Measurements from ENCODE around the gene PIWIL4. TPM values are rescaled to one million over a fixed set of nuclear protein-coding genes. Genes with fewer than 3 reads are reported as not detected.

Gene PIWIL4
- total and polyA plus RNA-seq, 9 of the 15 experiments (the other 6 are each of a cell fraction or from before 2014, with no cell fraction given) = 6.3 to 17.0 (median 10.8) TPM

DNA sequence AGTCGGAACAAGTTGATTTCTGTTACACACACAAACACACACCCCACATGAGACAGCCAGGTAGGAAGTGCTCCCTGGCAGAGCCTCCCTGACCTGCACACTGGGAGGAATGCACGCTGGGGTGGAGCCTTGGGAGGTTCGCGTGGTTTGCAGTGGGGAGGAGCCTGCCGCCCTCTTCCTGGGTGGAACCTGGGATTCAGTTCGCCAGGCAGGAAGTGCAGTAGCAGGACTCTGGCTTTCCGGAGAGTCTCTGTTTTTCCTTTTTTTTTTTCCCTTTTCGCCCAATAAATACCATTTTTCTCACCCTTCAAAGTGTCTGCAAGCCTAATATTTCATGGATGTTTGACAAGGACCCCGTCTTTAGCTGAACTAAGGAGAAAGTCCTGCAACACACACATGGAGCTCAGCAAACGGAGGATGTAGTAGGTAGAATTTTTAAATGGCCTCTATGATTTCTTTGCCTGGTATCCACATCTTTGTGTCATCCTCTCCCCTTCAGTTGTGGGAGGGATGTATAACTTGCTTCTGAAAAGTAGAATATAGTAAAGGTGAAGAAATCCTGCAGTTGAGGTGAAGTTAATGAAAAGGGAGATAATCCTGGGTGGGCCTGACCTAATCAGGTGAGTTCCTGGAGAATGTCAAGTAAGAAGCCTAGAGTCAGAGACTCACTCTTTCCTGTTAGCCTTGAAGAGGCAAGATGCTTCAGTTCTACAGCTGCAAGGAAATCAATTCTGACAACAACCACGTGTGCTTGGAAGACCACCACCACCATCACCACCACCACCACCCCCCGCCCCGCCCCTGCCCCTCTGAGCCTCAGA, 72.9 kb downstream of the PIWIL4 start:
- CTCF ChIA-PET (ENCODE audit: low intra/inter-chr PET ratio) = no interaction called here
- H3K27me3 ChIP-seq (ENCODE audit: control insufficient read depth in 2 of 2, insufficient read depth in 2 of 2, low read length in 2 of 2) = no peaks in the 10 kb centered on the region
- H3K9me1 ChIP-seq (ENCODE audit: control insufficient read depth, insufficient read depth, low read length) = no peaks in the 10 kb centered on the region
- H3K4me3 ChIP-seq = peak overlapping the region; percentile 39
- H3K4me1 ChIP-seq (replicated peaks in 1 of 2; ENCODE audit: control insufficient read depth in 2 of 2, insufficient read depth in 2 of 2, low read length in 2 of 2) = peaks cover 0 to 31% of the 10 kb centered on the region in 2 experiments; a peak in 4 of 5 replicates
- intact Hi-C loops (cut with micrococcal nuclease) = loop anchor here (5.0 kb wide), 1 partner anchor 92 kb away; no protein-coding TSS in a partner anchor
- H4K20me1 ChIP-seq (replicated peaks; ENCODE audit: control insufficient read depth, insufficient read depth, low read length) = no peaks in the 10 kb centered on the region
- H3K27ac ChIP-seq (ENCODE audit: extremely low read depth, low read depth, low read length) = peak overlapping the region; percentile 43; the same call in 2 of the 3 replicates
- peak; percentile 49 for FAIRE-seq
- H2AFZ ChIP-seq (ENCODE audit: low read depth, low read length) = peak overlapping the region; percentile 83
- POLR2A ChIA-PET = interaction anchor here (0.5 to 0.7 kb wide), 3 partner anchors 42 to 1806 kb away, joined by 3 read pairs; no protein-coding TSS in a partner anchor
- H3K79me2 ChIP-seq (ENCODE audit: control insufficient read depth, insufficient read depth, low read length) = peaks cover 4% of the 10 kb centered on the region; the same call in 2 of the 3 replicates
- whole genome bisulfite sequencing (ENCODE audit: insufficient coverage, low coverage, missing lambda C conversion rate) = 29% methylated on average over 9 of the region's 13 CpGs
- H3K9ac ChIP-seq (ENCODE audit: insufficient read depth in 1 of 2, low read depth in 2 of 2, low read length in 2 of 2) = peak overlapping the region; percentile 41 to 58; a peak in 3 of 4 replicates
- H3K9me3 ChIP-seq (replicated peaks; ENCODE audit: control insufficient read depth, insufficient read depth, low read depth, low read length) = no peaks in the 10 kb centered on the region
- in situ Hi-C loops (cut with MboI) = no loop called here
- BruUV-seq (replicated peaks) = TSS peak; percentile 84
- H3K4me2 ChIP-seq (ENCODE audit: insufficient read depth, low read length) = peak overlapping the region; percentile 81
- no peaks in the 10 kb centered on the region for H3K36me3 ChIP-seq (ENCODE audit: control insufficient read depth, insufficient read depth, low read length)
- peak; percentile 59 to 86 (median 64) for DNase-seq (ENCODE audit: extremely low read depth in 1 of 4, low spot score in 3 of 4)
- ATAC-seq = peak; percentile 87
- TF ChIP-seq GABPB2 (CRISPR knock-in tag; conservative IDR thresholded peaks at IDR 0.05) = 0 out of 2 replicates have a peak, but pooled peaks have one; percentile 10
- TF ChIP-seq SPI1 (IDR thresholded peaks at IDR 0.05; ENCODE audit: borderline replicate concordance, low read depth, low read length) = peak; percentile 33; the same call in 1 of the 2 replicates
- no peak for TF ChIP-seq PTBP1 (IDR thresholded peaks at IDR 0.05; ENCODE audit: low read depth, low read length)
- TF ChIP-seq JUN (IDR thresholded peaks at IDR 0.05; ENCODE audit: borderline replicate concordance, low read depth, low read length) = 0 out of 2 replicates have a peak, but pooled peaks have one; percentile 3
- TF ChIP-seq JUN (CRISPR knock-in tag; IDR thresholded peaks at IDR 0.05; ENCODE audit: borderline replicate concordance) = no peak
- TF ChIP-seq CXXC5 (CRISPR knock-in tag; IDR thresholded peaks at IDR 0.05) = peak; percentile 35; the same call in 1 of the 2 replicates
- no peak for TF ChIP-seq ZFPM2 (CRISPR knock-in tag; IDR thresholded peaks at IDR 0.05)
- no peak for TF ChIP-seq NR2C2 (CRISPR knock-in tag; IDR thresholded peaks at IDR 0.05)
- peak; percentile 61 for TF ChIP-seq NR2C2 (tag; IDR thresholded peaks at IDR 0.05)
- TF ChIP-seq, protein P1, sequence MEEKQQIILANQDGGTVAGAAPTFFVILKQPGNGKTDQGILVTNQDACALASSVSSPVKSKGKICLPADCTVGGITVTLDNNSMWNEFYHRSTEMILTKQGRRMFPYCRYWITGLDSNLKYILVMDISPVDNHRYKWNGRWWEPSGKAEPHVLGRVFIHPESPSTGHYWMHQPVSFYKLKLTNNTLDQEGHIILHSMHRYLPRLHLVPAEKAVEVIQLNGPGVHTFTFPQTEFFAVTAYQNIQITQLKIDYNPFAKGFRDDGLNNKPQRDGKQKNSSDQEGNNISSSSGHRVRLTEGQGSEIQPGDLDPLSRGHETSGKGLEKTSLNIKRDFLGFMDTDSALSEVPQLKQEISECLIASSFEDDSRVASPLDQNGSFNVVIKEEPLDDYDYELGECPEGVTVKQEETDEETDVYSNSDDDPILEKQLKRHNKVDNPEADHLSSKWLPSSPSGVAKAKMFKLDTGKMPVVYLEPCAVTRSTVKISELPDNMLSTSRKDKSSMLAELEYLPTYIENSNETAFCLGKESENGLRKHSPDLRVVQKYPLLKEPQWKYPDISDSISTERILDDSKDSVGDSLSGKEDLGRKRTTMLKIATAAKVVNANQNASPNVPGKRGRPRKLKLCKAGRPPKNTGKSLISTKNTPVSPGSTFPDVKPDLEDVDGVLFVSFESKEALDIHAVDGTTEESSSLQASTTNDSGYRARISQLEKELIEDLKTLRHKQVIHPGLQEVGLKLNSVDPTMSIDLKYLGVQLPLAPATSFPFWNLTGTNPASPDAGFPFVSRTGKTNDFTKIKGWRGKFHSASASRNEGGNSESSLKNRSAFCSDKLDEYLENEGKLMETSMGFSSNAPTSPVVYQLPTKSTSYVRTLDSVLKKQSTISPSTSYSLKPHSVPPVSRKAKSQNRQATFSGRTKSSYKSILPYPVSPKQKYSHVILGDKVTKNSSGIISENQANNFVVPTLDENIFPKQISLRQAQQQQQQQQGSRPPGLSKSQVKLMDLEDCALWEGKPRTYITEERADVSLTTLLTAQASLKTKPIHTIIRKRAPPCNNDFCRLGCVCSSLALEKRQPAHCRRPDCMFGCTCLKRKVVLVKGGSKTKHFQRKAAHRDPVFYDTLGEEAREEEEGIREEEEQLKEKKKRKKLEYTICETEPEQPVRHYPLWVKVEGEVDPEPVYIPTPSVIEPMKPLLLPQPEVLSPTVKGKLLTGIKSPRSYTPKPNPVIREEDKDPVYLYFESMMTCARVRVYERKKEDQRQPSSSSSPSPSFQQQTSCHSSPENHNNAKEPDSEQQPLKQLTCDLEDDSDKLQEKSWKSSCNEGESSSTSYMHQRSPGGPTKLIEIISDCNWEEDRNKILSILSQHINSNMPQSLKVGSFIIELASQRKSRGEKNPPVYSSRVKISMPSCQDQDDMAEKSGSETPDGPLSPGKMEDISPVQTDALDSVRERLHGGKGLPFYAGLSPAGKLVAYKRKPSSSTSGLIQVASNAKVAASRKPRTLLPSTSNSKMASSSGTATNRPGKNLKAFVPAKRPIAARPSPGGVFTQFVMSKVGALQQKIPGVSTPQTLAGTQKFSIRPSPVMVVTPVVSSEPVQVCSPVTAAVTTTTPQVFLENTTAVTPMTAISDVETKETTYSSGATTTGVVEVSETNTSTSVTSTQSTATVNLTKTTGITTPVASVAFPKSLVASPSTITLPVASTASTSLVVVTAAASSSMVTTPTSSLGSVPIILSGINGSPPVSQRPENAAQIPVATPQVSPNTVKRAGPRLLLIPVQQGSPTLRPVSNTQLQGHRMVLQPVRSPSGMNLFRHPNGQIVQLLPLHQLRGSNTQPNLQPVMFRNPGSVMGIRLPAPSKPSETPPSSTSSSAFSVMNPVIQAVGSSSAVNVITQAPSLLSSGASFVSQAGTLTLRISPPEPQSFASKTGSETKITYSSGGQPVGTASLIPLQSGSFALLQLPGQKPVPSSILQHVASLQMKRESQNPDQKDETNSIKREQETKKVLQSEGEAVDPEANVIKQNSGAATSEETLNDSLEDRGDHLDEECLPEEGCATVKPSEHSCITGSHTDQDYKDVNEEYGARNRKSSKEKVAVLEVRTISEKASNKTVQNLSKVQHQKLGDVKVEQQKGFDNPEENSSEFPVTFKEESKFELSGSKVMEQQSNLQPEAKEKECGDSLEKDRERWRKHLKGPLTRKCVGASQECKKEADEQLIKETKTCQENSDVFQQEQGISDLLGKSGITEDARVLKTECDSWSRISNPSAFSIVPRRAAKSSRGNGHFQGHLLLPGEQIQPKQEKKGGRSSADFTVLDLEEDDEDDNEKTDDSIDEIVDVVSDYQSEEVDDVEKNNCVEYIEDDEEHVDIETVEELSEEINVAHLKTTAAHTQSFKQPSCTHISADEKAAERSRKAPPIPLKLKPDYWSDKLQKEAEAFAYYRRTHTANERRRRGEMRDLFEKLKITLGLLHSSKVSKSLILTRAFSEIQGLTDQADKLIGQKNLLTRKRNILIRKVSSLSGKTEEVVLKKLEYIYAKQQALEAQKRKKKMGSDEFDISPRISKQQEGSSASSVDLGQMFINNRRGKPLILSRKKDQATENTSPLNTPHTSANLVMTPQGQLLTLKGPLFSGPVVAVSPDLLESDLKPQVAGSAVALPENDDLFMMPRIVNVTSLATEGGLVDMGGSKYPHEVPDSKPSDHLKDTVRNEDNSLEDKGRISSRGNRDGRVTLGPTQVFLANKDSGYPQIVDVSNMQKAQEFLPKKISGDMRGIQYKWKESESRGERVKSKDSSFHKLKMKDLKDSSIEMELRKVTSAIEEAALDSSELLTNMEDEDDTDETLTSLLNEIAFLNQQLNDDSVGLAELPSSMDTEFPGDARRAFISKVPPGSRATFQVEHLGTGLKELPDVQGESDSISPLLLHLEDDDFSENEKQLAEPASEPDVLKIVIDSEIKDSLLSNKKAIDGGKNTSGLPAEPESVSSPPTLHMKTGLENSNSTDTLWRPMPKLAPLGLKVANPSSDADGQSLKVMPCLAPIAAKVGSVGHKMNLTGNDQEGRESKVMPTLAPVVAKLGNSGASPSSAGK (IDR thresholded peaks at IDR 0.05) = peak; percentile 34; the same call in 1 of the 2 replicates
